MM.1S (cell line): ENCODE results near the gene LZTFL1.

Source experiments
- CTCF ChIP-seq: fragments of 300-600 bp; sonication (generic); IDR thresholded peaks from 2 replicates; pipeline ENCODE4 v1.5.1; 2016; ENCODE audit warnings: antibody characterized with exemption, low read length, mixed read lengths
- EZH2phosphoT487 ChIP-seq: fragments of 300-600 bp; sonication (generic); IDR thresholded peaks from 2 replicates; pipeline ENCODE4 v1.6.1; 2018; ENCODE audit warnings: antibody characterized with exemption, low read length

GRCh38 chr3:45781271-45781670 lies 60.6 kb downstream of the LZTFL1 start:
- TF ChIP-seq CTCF, result no peak
- no peak for TF ChIP-seq EZH2phosphoT487
